ENCODE data around the gene ZNF649.
A peak's percentile ranks its signal among the peaks of the same experiment; 100 is the strongest.
"Not testable (repeated sequence)": the region's sequence is repeated elsewhere in the genome, so short reads cannot be mapped to it uniquely, and the experiment has no call there.

Gene ZNF649

GRCh38 chr19:51904331-51905165 lies at the start of gene ZNF649:
Gene ZNF649 (minus strand): TSS chr19:51905017. CDS start chr19:51900107, 4,910 bp downstream.
- DNase-seq, result peak; percentile 81

- no peak for DNase-seq
Observed at GRCh38 chr19:51948975-51949374, 44.2 kb upstream of the ZNF649 start.

- no peak for DNase-seq
Observed at GRCh38 chr19:51946602-51947001, 41.8 kb upstream of the ZNF649 start.

- no peak for DNase-seq
Observed at GRCh38 chr19:51944798-51945552, 40.2 kb upstream of the ZNF649 start.

- no peak for DNase-seq
Observed at GRCh38 chr19:51938936-51939335, 34.1 kb upstream of the ZNF649 start.

- DNase-seq, result no peak
Observed at GRCh38 chr19:51931921-51932320, 27.1 kb upstream of the ZNF649 start.

GRCh38 chr19:51927859-51928258 lies 23.0 kb upstream of the ZNF649 start:
- DNase-seq, result no peak

- DNase-seq, result peak; percentile 87
Observed at GRCh38 chr19:51926784-51927741, 22.2 kb upstream of the ZNF649 start, which contains the start of gene ZNF613. Gene ZNF613 (plus strand): TSS chr19:51927472. CDS start chr19:51936221, 8,749 bp downstream.

- DNase-seq, result no peak
Observed at GRCh38 chr19:51926426-51926783, 21.6 kb upstream of the ZNF649 start.

- DNase-seq, result no peak
Observed at GRCh38 chr19:51921949-51922348, 17.1 kb upstream of the ZNF649 start.

- no peak for DNase-seq
Observed at GRCh38 chr19:51919606-51920005, 14.8 kb upstream of the ZNF649 start.

GRCh38 chr19:51916167-51916566 lies 11.3 kb upstream of the ZNF649 start:
- no peak for DNase-seq

GRCh38 chr19:51915324-51915867 lies 10.6 kb upstream of the ZNF649 start:
- no peak for DNase-seq

GRCh38 chr19:51907981-51908380 lies 3.2 kb upstream of the ZNF649 start:
- DNase-seq, result not testable (repeated sequence)

- not testable (repeated sequence) for DNase-seq
Observed at GRCh38 chr19:51906108-51906507, 1.3 kb upstream of the ZNF649 start.

GRCh38 chr19:51905639-51906038 lies 822 bp upstream of the ZNF649 start:
- DNase-seq, result not testable (repeated sequence)

- DNase-seq, result no peak
Observed at GRCh38 chr19:51905206-51905605, 389 bp upstream of the ZNF649 start.

GRCh38 chr19:51903192-51903591 lies 1.6 kb downstream of the ZNF649 start:
- no peak for DNase-seq

GRCh38 chr19:51901860-51902259 lies 3.0 kb downstream of the ZNF649 start:
- no peak for DNase-seq

GRCh38 chr19:51891193-51891747 lies 13.5 kb downstream of the ZNF649 start:
- DNase-seq, result no peak

GRCh38 chr19:51889934-51890333 lies 14.9 kb downstream of the ZNF649 start:
- DNase-seq, result no peak
